Neural cell (in vitro differentiated cells): Measurements from ENCODE around the gene DOP1A. TPM values are rescaled to one million over a fixed set of nuclear protein-coding genes. Genes with fewer than 3 reads are reported as not detected.

Experiments
- H2AFZ ChIP-seq: fragments of 200-600, 300-800 bp; sonication (generic), shearing (Covaris generic); 2 replicates; pipeline ENCODE4 v1.6.0; 2014; ENCODE audit warnings: low read depth, mild to moderate bottlenecking, antibody characterized with exemption, low read length, moderate library complexity
- H3F3A ChIP-seq: fragments of 200-600 bp; shearing (Covaris generic); 2 replicates; pipeline ENCODE4 v1.6.1; 2016; ENCODE audit warnings: mild to moderate bottlenecking, moderate library complexity, mixed read lengths, antibody characterized with exemption, low read length; ENCODE audit not compliant: insufficient read depth, poor library complexity, severe bottlenecking
- H3K27ac ChIP-seq: fragments of 200-600, 300-800 bp; sonication (generic), shearing (Covaris generic); 2 replicates; pipeline ENCODE4 v1.5.1; 2014; ENCODE audit warnings: mild to moderate bottlenecking, low read length, moderate library complexity
- H3K27me3 ChIP-seq: fragments of 300-800, 200-600 bp; sonication (generic), shearing (Covaris generic); 2 replicates; pipeline ENCODE4 v1.6.0; 2014; ENCODE audit warnings: mild to moderate bottlenecking, low read depth, low read length, moderate library complexity; ENCODE audit not compliant: insufficient read depth
- H3K36me3 ChIP-seq: fragments of 300-800, 200-600 bp; sonication (generic), shearing (Covaris generic); 2 replicates; pipeline ENCODE4 v1.5.1; 2014; ENCODE audit warnings: mild to moderate bottlenecking, antibody characterized with exemption, low read length, moderate library complexity; ENCODE audit not compliant: insufficient read depth
- H3K4me2 ChIP-seq: fragments of 300-800, 200-600 bp; sonication (generic), shearing (Covaris generic); 2 replicates; pipeline ENCODE4 v1.6.0; 2014; ENCODE audit warnings: mild to moderate bottlenecking, low read length
- H3K4me3 ChIP-seq: fragments of 300-800, 200-600 bp; sonication (generic), shearing (Covaris generic); 2 replicates; pipeline ENCODE4 v1.5.1; 2014; ENCODE audit warnings: mild to moderate bottlenecking, low read length, moderate library complexity
- H3K79me2 ChIP-seq: fragments of 200-600 bp; shearing (Covaris generic); replicated peaks from 2 replicates; pipeline ENCODE4 v1.6.0; 2014; ENCODE audit warnings: mild to moderate bottlenecking, low read length, moderate library complexity; ENCODE audit not compliant: insufficient read depth
- H3K9ac ChIP-seq: fragments of 300-800, 200-600 bp; sonication (generic), shearing (Covaris generic); 2 replicates; pipeline ENCODE4 v1.6.1; 2016; ENCODE audit warnings: mild to moderate bottlenecking, low read length, mixed read lengths
- H3K9me2 ChIP-seq: fragments of 200-600 bp; shearing (Covaris generic); 2 replicates; pipeline ENCODE4 v1.6.1; 2016; ENCODE audit warnings: mild to moderate bottlenecking, low read length, mixed read lengths; ENCODE audit not compliant: insufficient read depth
- H3K9me3 ChIP-seq: fragments of 200-600, 300-800 bp; sonication (generic), shearing (Covaris generic); 2 replicates; pipeline ENCODE4 v1.6.1; 2016; ENCODE audit warnings: mild to moderate bottlenecking, mixed run types, low read length, moderate library complexity, mixed read lengths
- H4K20me1 ChIP-seq: fragments of 200-600 bp; shearing (Covaris generic); 2 replicates; pipeline ENCODE4 v1.6.1; 2016; ENCODE audit warnings: mild to moderate bottlenecking, mixed run types; ENCODE audit not compliant: insufficient read depth
- CTCF ChIP-seq: fragments of 450-650 bp; IDR thresholded peaks from 2 replicates; pipeline ENCODE4 v1.5.1; 2014; ENCODE audit warnings: antibody characterized with exemption, mild to moderate bottlenecking, moderate library complexity; ENCODE audit not compliant: poor library complexity, severe bottlenecking
- EP300 ChIP-seq: fragments of 450-650 bp; conservative IDR thresholded peaks from 2 replicates; pipeline ENCODE4 v1.6.1; 2014; ENCODE audit warnings: antibody characterized with exemption, mild to moderate bottlenecking, moderate library complexity; ENCODE audit not compliant: poor library complexity, severe bottlenecking
- EZH2 ChIP-seq: fragments of 200-600, 300-800 bp; shearing (Covaris generic), sonication (generic); IDR thresholded peaks from 2 replicates; pipeline ENCODE4 v1.6.1; 2014; ENCODE audit warnings: antibody characterized with exemption, low read length, borderline replicate concordance, mild to moderate bottlenecking; ENCODE audit not compliant: insufficient read depth, poor library complexity, severe bottlenecking
- MXI1 ChIP-seq: fragments of 450-650 bp; conservative IDR thresholded peaks from 2 replicates; pipeline ENCODE4 v1.6.1; 2014; ENCODE audit warnings: antibody characterized with exemption, mild to moderate bottlenecking; ENCODE audit not compliant: poor library complexity, severe bottlenecking
- POLR2AphosphoS5 ChIP-seq: IDR thresholded peaks from 2 replicates; pipeline ENCODE4 v1.6.1; 2012
- RAD21 ChIP-seq: fragments of 450-650 bp; conservative IDR thresholded peaks from 2 replicates; pipeline ENCODE4 v1.6.1; 2014; ENCODE audit warnings: antibody characterized with exemption, mild to moderate bottlenecking, moderate library complexity
- REST ChIP-seq: IDR thresholded peaks from 2 replicates; pipeline ENCODE4 v1.6.1; 2012; ENCODE audit warnings: borderline replicate concordance
- TAF1 ChIP-seq: IDR thresholded peaks from 2 replicates; pipeline ENCODE4 v1.6.1; 2012; ENCODE audit warnings: low read depth
- polyA plus RNA-seq: library from polyadenylated mRNA; depleted of rRNA; stranded (reverse); fragments of >200 nt; gene quantifications from 2 replicates; pipeline ENCODE4 v1.2.3, GENCODE V29; 2014

DOP1A gene
- polyA plus RNA-seq, 1 donor from 2014 or later = 97.6 TPM

GRCh38 chr6:83169106-83169505, 101.6 kb downstream of the DOP1A start (continued):
- no peak for TF ChIP-seq CTCF

GRCh38 chr6:83169511-83169910, 102.0 kb downstream of the DOP1A start:
- Histone ChIP-seq H3K9me3 (no peaks in the 10 kb centered on the region), H3K36me3 (peaks cover 7% of the 10 kb centered on the region), H3K79me2 (no peaks in the 10 kb centered on the region), H3K9me2 (no peaks in the 10 kb centered on the region), H2AFZ (no peak overlapping the region), H3F3A (no peaks in the 10 kb centered on the region), H3K27me3 (no peaks in the 10 kb centered on the region), H3K4me3 (no peak overlapping the region), H4K20me1 (no peaks in the 10 kb centered on the region), H3K27ac (no peak overlapping the region), H3K9ac (no peak overlapping the region), H3K4me2 (no peak overlapping the region)
- no peak for TF ChIP-seq RAD21

- H3F3A ChIP-seq = no peaks in the 10 kb centered on the region
- H3K79me2 ChIP-seq = no peaks in the 10 kb centered on the region
- no peak overlapping the region for H3K9ac ChIP-seq
- no peak overlapping the region for H3K4me3 ChIP-seq
- H4K20me1 ChIP-seq = no peaks in the 10 kb centered on the region
- TF ChIP-seq CTCF (no peak), EZH2 (no peak), POLR2AphosphoS5 (no peak), REST (no peak), EP300 (no peak), MXI1 (no peak), RAD21 (no peak), TAF1 (no peak)
- H2AFZ ChIP-seq = no peak overlapping the region
- no peaks in the 10 kb centered on the region for H3K9me3 ChIP-seq
- H3K4me2 ChIP-seq = no peak overlapping the region
- no peaks in the 10 kb centered on the region for H3K9me2 ChIP-seq
- H3K27ac ChIP-seq = no peak overlapping the region
- H3K27me3 ChIP-seq = no peaks in the 10 kb centered on the region
- peaks cover 9% of the 10 kb centered on the region for H3K36me3 ChIP-seq
These were observed 108.8 kb downstream of the DOP1A start for GRCh38 chr6:83176246-83176645.
